ENCODE data around the gene OTULINL.

- TF ChIP-seq ELF4 (IDR thresholded peaks at IDR 0.05) = no peak
- no peak for TF ChIP-seq BHLHE40 (IDR thresholded peaks at IDR 0.05; ENCODE audit: borderline replicate concordance)
- no peak for TF ChIP-seq FOXK2 (IDR thresholded peaks at IDR 0.05)
- no peak for TF ChIP-seq SP1 (IDR thresholded peaks at IDR 0.05)
- TF ChIP-seq NFRKB (IDR thresholded peaks at IDR 0.05) = no peak
- TF ChIP-seq ARNT (IDR thresholded peaks at IDR 0.05) = no peak
- no peak for TF ChIP-seq FOXM1 (IDR thresholded peaks at IDR 0.05; ENCODE audit: borderline replicate concordance)
- TF ChIP-seq L3MBTL2 (conservative IDR thresholded peaks at IDR 0.05) = no peak
Measured at GRCh38 chr5:14574891-14575508, 6.6 kb upstream of the OTULINL start.

Measured in HEK293T (cell line).